ENCODE data around the gene SVOPL. TPM values are rescaled to one million over a fixed set of nuclear protein-coding genes. Genes with fewer than 3 reads are reported as not detected.
"Not testable (repeated sequence)": the region's sequence is repeated elsewhere in the genome, so short reads cannot be mapped to it uniquely, and the experiment has no call there.

Gene SVOPL
- total RNA-seq, 1 donor from 2014 or later, result not detected

GRCh38 chr7:138695106-138695505 is 6.1 kb downstream of the SVOPL start:
- TF ChIP-seq POLR2AphosphoS5 (IDR thresholded peaks at IDR 0.05; ENCODE audit: insufficient read depth in 1 of 2, low read depth in 1 of 2) (no peak), POLR2A (IDR thresholded peaks at IDR 0.05) (no peak), CTCF (IDR thresholded peaks at IDR 0.05) (no peak)
- no peaks in the 10 kb centered on the region for H3K9me3 ChIP-seq
- no peak overlapping the region for H3K4me3 ChIP-seq
- H3K4me1 ChIP-seq, result no peaks in the 10 kb centered on the region
- intact Hi-C loops (cut with DNase I), result no loop called here
- H3K36me3 ChIP-seq, result no peaks in the 10 kb centered on the region
- no peak overlapping the region for H3K27ac ChIP-seq
- no peak for DNase-seq (ENCODE audit: extremely low spot score in 2 of 2)
- H3K27me3 ChIP-seq, result no peaks in the 10 kb centered on the region

- Histone ChIP-seq H3K36me3 (no peaks in the 10 kb centered on the region), H3K27ac (no peak overlapping the region), H3K4me3 (no peak overlapping the region), H3K27me3 (no peaks in the 10 kb centered on the region), H3K9me3 (no peaks in the 10 kb centered on the region), H3K4me1 (no peaks in the 10 kb centered on the region)
- no peak for TF ChIP-seq POLR2AphosphoS5 (IDR thresholded peaks at IDR 0.05; ENCODE audit: insufficient read depth in 1 of 2, low read depth in 1 of 2)
- no peak for TF ChIP-seq POLR2A (IDR thresholded peaks at IDR 0.05)
- TF ChIP-seq CTCF (IDR thresholded peaks at IDR 0.05), result no peak
- DNase-seq (ENCODE audit: extremely low spot score in 2 of 2), result no peak
- intact Hi-C loops (cut with DNase I), result no loop called here
Observed at GRCh38 chr7:138691178-138691577, 10.0 kb downstream of the SVOPL start.

- intact Hi-C loops (cut with DNase I), result no loop called here
- Histone ChIP-seq H3K9me3 (no peaks in the 10 kb centered on the region), H3K27ac (no peak overlapping the region), H3K27me3 (no peaks in the 10 kb centered on the region), H3K4me3 (no peak overlapping the region), H3K36me3 (no peaks in the 10 kb centered on the region), H3K4me1 (no peaks in the 10 kb centered on the region)
- no peak for TF ChIP-seq CTCF (IDR thresholded peaks at IDR 0.05)
- no peak for DNase-seq (ENCODE audit: extremely low spot score in 2 of 2)
Observed at GRCh38 chr7:138690495-138690894, 10.7 kb downstream of the SVOPL start.

- intact Hi-C loops (cut with DNase I); H3K4me1 ChIP-seq; H3K4me3 ChIP-seq; H3K27ac ChIP-seq; H3K36me3 ChIP-seq; H3K9me3 ChIP-seq; DNase-seq (ENCODE audit: extremely low spot score in 2 of 2); H3K27me3 ChIP-seq: not testable (repeated sequence)
Observed at GRCh38 chr7:138688037-138688436, 13.1 kb downstream of the SVOPL start.

GRCh38 chr7:138684340-138684739 is 16.8 kb downstream of the SVOPL start:
- Histone ChIP-seq H3K27me3 (no peaks in the 10 kb centered on the region), H3K4me1 (no peaks in the 10 kb centered on the region), H3K27ac (no peak overlapping the region), H3K4me3 (no peak overlapping the region), H3K9me3 (no peaks in the 10 kb centered on the region), H3K36me3 (no peaks in the 10 kb centered on the region)
- no peak for TF ChIP-seq POLR2AphosphoS5 (IDR thresholded peaks at IDR 0.05; ENCODE audit: insufficient read depth in 1 of 2, low read depth in 1 of 2)
- no peak for TF ChIP-seq POLR2A (IDR thresholded peaks at IDR 0.05)
- TF ChIP-seq CTCF (IDR thresholded peaks at IDR 0.05), result no peak
- intact Hi-C loops (cut with DNase I), result no loop called here
- no peak for DNase-seq (ENCODE audit: extremely low spot score in 2 of 2)

- intact Hi-C loops (cut with DNase I), result no loop called here
- Histone ChIP-seq H3K9me3 (no peaks in the 10 kb centered on the region), H3K36me3 (no peaks in the 10 kb centered on the region), H3K27me3 (no peaks in the 10 kb centered on the region), H3K4me1 (no peaks in the 10 kb centered on the region), H3K4me3 (no peak overlapping the region), H3K27ac (no peak overlapping the region)
- TF ChIP-seq POLR2AphosphoS5 (IDR thresholded peaks at IDR 0.05; ENCODE audit: insufficient read depth in 1 of 2, low read depth in 1 of 2) (no peak), CTCF (IDR thresholded peaks at IDR 0.05) (no peak), POLR2A (IDR thresholded peaks at IDR 0.05) (no peak)
- DNase-seq (ENCODE audit: extremely low spot score in 2 of 2), result no peak
Observed at GRCh38 chr7:138679793-138680192, 21.4 kb downstream of the SVOPL start.
